Smooth muscle cell (in vitro differentiated cells): ENCODE data around the gene FLYWCH1. TPM values are rescaled to one million over a fixed set of nuclear protein-coding genes. Genes with fewer than 3 reads are reported as not detected.

ENCODE experiments used
- DNase-seq: peaks from one replicate; lab custom pipeline; 2025; ENCODE audit not compliant: unreplicated experiment; lab: John Stamatoyannopoulos, UW
- H2AFZ ChIP-seq: fragments of 200-600 bp; sonication (generic); 2 replicates; pipeline ENCODE4 v1.6.0; 2016; ENCODE audit warnings: antibody characterized with exemption, low read depth, mild to moderate bottlenecking
- H3F3A ChIP-seq: fragments of 200-600 bp; sonication (generic); 2 replicates; pipeline ENCODE4 v1.6.0; 2017; ENCODE audit warnings: antibody characterized with exemption, low read depth
- H3K27ac ChIP-seq: fragments of 200-600 bp; sonication (generic); 2 replicates; pipeline ENCODE4 v1.5.1; 2016; ENCODE audit warnings: low read depth, mild to moderate bottlenecking
- H3K27me3 ChIP-seq: fragments of 200-600 bp; sonication (generic); 2 replicates; pipeline ENCODE4 v1.6.1; 2016; ENCODE audit warnings: low read depth, mild to moderate bottlenecking
- H3K36me3 ChIP-seq: fragments of 200-600 bp; sonication (generic); 2 replicates; pipeline ENCODE4 v1.5.1; 2016; ENCODE audit warnings: low read depth
- H3K4me1 ChIP-seq: fragments of 200-600 bp; sonication (generic); 2 replicates; pipeline ENCODE4 v1.5.1; 2016; ENCODE audit warnings: low read depth
- H3K4me2 ChIP-seq: fragments of 200-600 bp; sonication (generic); 2 replicates; pipeline ENCODE4 v1.6.0; 2016; ENCODE audit warnings: mild to moderate bottlenecking
- H3K4me3 ChIP-seq: fragments of 200-600 bp; sonication (generic); 2 replicates; pipeline ENCODE4 v1.5.1; 2016; ENCODE audit warnings: mild to moderate bottlenecking
- H3K79me2 ChIP-seq: fragments of 200-600 bp; sonication (generic); 2 replicates; pipeline ENCODE4 v1.6.0; 2016; ENCODE audit warnings: low read depth, mild to moderate bottlenecking
- H3K9ac ChIP-seq: fragments of 200-600 bp; sonication (generic); 2 replicates; pipeline ENCODE4 v1.6.0; 2016; ENCODE audit warnings: low read depth
- H3K9me3 ChIP-seq: fragments of 200-600 bp; sonication (generic); replicated peaks from 2 replicates; pipeline ENCODE4 v1.5.1; 2016; ENCODE audit warnings: low read depth
- H4K20me1 ChIP-seq: fragments of 200-600 bp; sonication (generic); 2 replicates; pipeline ENCODE4 v1.6.0; 2016; ENCODE audit warnings: low read depth
- WGBS: methylation state at CpG from one replicate; pipeline ENCODE4 v1.1.7; 2016; ENCODE audit warnings: low lambda C conversion rate; 5-methylcytosine and 5-hydroxymethylcytosine counted together
- polyA plus RNA-seq: library from polyadenylated mRNA; unstranded; fragments of >200 nt; fragmentation: Nextera tagmentation; extraction: Ambion mirVana; gene quantifications from 2 replicates; pipeline ENCODE4 v1.2.1, GENCODE V29; 2016
- total RNA-seq: library from RNA; depleted of rRNA; stranded (reverse); fragments of >200 nt; gene quantifications from 2 replicates; pipeline ENCODE4 v1.2.3, GENCODE V29; 2014
- TF ChIP-seq, protein P1 (sequence below): fragments of 200-600 bp; sonication (generic); IDR thresholded peaks from 2 replicates; pipeline ENCODE4 v1.5.1; 2017; ENCODE audit warnings: borderline replicate concordance, mild to moderate bottlenecking, antibody characterized with exemption; ENCODE audit not compliant: insufficient read depth, poor library complexity, severe bottlenecking

Gene FLYWCH1
- total and polyA plus RNA-seq, 2 experiments from 2014 or later: 13.5 to 26.0 TPM

DNA sequence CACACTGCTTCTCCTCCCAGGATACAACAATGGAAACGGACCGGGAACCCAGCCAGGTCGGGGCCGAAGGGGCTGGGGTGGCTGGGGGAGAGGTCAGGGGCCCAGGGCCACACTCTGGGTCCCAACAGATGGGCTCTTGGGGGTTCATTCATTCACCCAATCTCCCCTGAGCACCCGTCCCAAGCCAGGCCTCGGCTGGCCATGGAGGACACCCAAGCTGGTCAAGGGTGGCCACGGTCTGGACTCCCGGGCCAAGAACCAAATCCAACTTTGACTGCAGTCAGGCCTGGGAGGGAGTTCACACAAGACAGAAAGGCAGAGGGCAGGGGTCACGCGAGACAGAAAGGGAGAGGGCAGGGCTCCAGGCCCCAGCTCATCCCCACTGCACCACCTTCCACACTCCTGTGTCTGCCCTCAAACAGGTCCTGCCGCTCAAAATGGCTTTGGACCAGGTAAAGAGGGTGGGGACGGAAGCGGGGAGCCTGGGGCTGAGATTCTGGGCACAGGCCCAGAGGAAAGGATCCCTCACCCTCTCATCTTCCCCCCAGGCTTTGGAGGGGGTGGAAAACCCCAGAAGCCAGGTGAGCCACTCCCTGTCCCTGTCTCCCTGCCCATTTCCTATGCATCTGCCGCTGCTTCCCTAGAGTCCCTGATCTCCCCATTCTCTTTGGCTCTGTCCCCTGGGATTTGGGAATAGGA is 80.8 kb downstream of the FLYWCH1 start:
- TF ChIP-seq, protein P1, sequence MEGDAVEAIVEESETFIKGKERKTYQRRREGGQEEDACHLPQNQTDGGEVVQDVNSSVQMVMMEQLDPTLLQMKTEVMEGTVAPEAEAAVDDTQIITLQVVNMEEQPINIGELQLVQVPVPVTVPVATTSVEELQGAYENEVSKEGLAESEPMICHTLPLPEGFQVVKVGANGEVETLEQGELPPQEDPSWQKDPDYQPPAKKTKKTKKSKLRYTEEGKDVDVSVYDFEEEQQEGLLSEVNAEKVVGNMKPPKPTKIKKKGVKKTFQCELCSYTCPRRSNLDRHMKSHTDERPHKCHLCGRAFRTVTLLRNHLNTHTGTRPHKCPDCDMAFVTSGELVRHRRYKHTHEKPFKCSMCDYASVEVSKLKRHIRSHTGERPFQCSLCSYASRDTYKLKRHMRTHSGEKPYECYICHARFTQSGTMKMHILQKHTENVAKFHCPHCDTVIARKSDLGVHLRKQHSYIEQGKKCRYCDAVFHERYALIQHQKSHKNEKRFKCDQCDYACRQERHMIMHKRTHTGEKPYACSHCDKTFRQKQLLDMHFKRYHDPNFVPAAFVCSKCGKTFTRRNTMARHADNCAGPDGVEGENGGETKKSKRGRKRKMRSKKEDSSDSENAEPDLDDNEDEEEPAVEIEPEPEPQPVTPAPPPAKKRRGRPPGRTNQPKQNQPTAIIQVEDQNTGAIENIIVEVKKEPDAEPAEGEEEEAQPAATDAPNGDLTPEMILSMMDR: no peak
- no peak for DNase-seq
- Histone ChIP-seq H3K9me3 (no peaks in the 10 kb centered on the region), H4K20me1 (no peaks in the 10 kb centered on the region), H3K27ac (no peak overlapping the region), H3K9ac (no peak overlapping the region), H3K4me2 (no peak overlapping the region), H3K27me3 (no peaks in the 10 kb centered on the region), H3K4me1 (no peaks in the 10 kb centered on the region), H3K79me2 (no peaks in the 10 kb centered on the region), H3F3A (no peaks in the 10 kb centered on the region), H2AFZ (no peak overlapping the region), H3K4me3 (no peak overlapping the region), H3K36me3 (no peaks in the 10 kb centered on the region)
- 93% methylated on average over 14 of the region's 14 CpGs for WGBS

DNA sequence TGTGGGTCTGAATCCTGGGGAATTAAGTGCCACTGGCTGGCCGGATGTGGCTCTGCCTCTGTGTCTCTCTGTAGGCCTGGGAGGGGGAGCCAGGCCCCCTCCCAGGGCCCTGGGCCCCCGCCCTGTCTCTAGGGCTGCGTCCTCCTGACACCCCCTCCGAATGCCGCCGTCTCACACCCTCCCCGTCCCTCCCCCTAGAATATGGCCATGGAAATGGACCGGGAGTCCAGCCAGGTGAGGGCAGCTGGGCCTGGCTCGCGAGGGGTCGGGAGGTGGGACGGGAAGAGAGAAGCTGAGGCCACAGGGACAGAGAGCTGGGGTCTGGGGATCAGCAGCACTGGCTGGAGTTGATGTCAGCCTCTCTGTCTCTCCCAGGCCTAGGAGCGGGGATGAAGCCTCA is 84.6 kb downstream of the FLYWCH1 start:
- Histone ChIP-seq H3K4me3 (no peak overlapping the region), H3K9ac (no peak overlapping the region), H3K9me3 (no peaks in the 10 kb centered on the region), H3K4me2 (no peak overlapping the region), H3K27ac (no peak overlapping the region), H3K4me1 (no peaks in the 10 kb centered on the region), H3K36me3 (no peaks in the 10 kb centered on the region), H4K20me1 (no peaks in the 10 kb centered on the region), H3F3A (no peaks in the 10 kb centered on the region), H2AFZ (no peak overlapping the region), H3K79me2 (no peaks in the 10 kb centered on the region), H3K27me3 (no peaks in the 10 kb centered on the region)
- TF ChIP-seq, protein P1: no peak
- 86% methylated on average over 10 of the region's 13 CpGs for WGBS
- no peak for DNase-seq

DNA sequence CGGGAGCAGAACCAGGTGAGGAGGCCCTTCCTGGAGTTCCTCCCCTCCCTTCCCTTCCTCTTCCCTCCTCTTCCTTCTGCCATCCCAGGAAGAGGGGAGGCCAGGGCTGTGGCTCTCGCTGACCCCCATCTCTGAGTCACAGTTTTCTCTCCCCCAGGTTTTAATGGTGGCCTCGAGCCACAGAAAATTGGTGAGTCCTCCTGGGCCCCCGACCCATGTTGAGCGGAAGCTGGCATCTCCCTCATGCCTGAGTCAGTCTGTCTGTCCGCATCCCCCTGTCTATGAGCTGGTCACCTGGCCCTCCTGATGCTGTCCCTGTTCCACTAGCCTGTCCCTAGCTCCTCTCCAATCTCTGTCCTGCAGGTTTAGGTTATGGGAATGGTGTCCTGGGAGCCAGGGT is 88.2 kb downstream of the FLYWCH1 start:
- Histone ChIP-seq H3K9ac (no peak overlapping the region), H4K20me1 (no peaks in the 10 kb centered on the region), H3K27ac (no peak overlapping the region), H3K9me3 (no peaks in the 10 kb centered on the region), H3K4me3 (no peak overlapping the region), H3F3A (no peaks in the 10 kb centered on the region), H3K79me2 (no peaks in the 10 kb centered on the region), H3K36me3 (no peaks in the 10 kb centered on the region), H3K27me3 (peaks cover 3% of the 10 kb centered on the region), H3K4me1 (peaks cover 2% of the 10 kb centered on the region), H3K4me2 (no peak overlapping the region), H2AFZ (no peak overlapping the region)
- TF ChIP-seq, protein P1: no peak
- WGBS: 92% methylated on average over 6 of the region's 6 CpGs
- DNase-seq: no peak

DNA sequence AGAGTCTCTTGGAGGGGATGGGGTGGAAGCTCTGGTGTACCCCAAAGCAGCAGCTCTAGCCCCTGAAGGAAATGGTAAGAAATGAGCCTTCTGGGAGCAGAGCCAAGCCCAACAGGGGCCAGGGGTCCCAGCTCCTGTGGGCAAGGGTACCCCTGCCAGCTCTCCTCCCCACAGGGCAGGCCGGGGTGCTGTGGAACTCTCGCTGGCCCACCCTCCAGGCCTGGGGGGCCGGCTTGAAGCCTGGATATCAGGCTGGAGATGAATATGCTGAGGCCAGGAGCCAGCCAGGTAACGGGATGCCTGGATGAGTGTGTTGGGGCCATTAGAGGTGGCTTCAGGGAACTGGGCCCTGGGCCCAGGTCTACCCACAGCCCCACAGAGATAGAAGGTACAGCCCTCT is 88.8 kb downstream of the FLYWCH1 start:
- Histone ChIP-seq H3K4me2 (no peak overlapping the region), H3K79me2 (no peaks in the 10 kb centered on the region), H2AFZ (no peak overlapping the region), H3K4me3 (no peak overlapping the region), H3K4me1 (peaks cover 4% of the 10 kb centered on the region), H3F3A (no peaks in the 10 kb centered on the region), H4K20me1 (no peaks in the 10 kb centered on the region), H3K9ac (no peak overlapping the region), H3K27ac (no peak overlapping the region), H3K27me3 (peaks cover 9% of the 10 kb centered on the region), H3K9me3 (no peaks in the 10 kb centered on the region), H3K36me3 (no peaks in the 10 kb centered on the region)
- WGBS: 92% methylated on average over 4 of the region's 4 CpGs
- DNase-seq: no peak
- TF ChIP-seq, protein P1: no peak
